Stomach smooth muscle (tissue), 2 donors: ENCODE data around the gene SH2D6.

Experiments
- H3K27ac ChIP-seq: one replicate; pipeline ENCODE4 v1.7.0; 2013; ENCODE audit warnings: mild to moderate bottlenecking, low read length, inconsistent platforms
- H3K27me3 ChIP-seq, 2 donors: one replicate each; pipeline ENCODE4 v1.7.0; 2013; ENCODE audit warnings: low read length in 2 of 2; ENCODE audit not compliant: insufficient read depth in 2 of 2, control insufficient read depth in 1 of 2
- H3K36me3 ChIP-seq, 2 donors: one replicate each; pipeline ENCODE4 v1.7.0; 2013; ENCODE audit warnings: low read length in 2 of 2; ENCODE audit not compliant: control insufficient read depth in 2 of 2, insufficient read depth in 2 of 2
- H3K4me1 ChIP-seq: one replicate; pipeline ENCODE4 v1.7.0; 2013; ENCODE audit warnings: low read length; ENCODE audit not compliant: control insufficient read depth, insufficient read depth
- H3K4me3 ChIP-seq, 2 donors: one replicate each; pipeline ENCODE4 v1.7.0; 2013; ENCODE audit warnings: low read length in 2 of 2
- H3K9ac ChIP-seq, 2 donors: one replicate each; pipeline ENCODE4 v1.7.0; 2013; ENCODE audit warnings: low read length in 2 of 2, mild to moderate bottlenecking in 1 of 2
- H3K9me3 ChIP-seq, 2 donors: one replicate each; pipeline ENCODE4 v1.7.0; 2013; ENCODE audit warnings: low read length in 2 of 2; ENCODE audit not compliant: control insufficient read depth in 2 of 2
- donor health status: healthy.
- donor health status: Pancreatic carcinoma.

The SH2D6 gene

GRCh38 chr2:85398426-85399182 lies 19.9 kb upstream of the SH2D6 start:
- Histone ChIP-seq H3K4me1 (peaks cover 42% of the 10 kb centered on the region), H3K9ac (no peak overlapping the region), H3K27me3 (no peaks in the 10 kb centered on the region), H3K36me3 (peaks cover 0 to 5% of the 10 kb centered on the region in 2 donors), H3K4me3 (no peak overlapping the region), H3K27ac (peak overlapping the region; percentile 66), H3K9me3 (no peaks in the 10 kb centered on the region)

GRCh38 chr2:85399183-85399455 lies 19.4 kb upstream of the SH2D6 start:
- H3K9me3 ChIP-seq, result no peaks in the 10 kb centered on the region
- H3K27ac ChIP-seq, result peak overlapping the region; percentile 66
- H3K36me3 ChIP-seq, result peaks cover 0 to 4% of the 10 kb centered on the region in 2 donors
- peaks cover 40% of the 10 kb centered on the region for H3K4me1 ChIP-seq
- H3K9ac ChIP-seq, result no peak overlapping the region
- H3K27me3 ChIP-seq, result no peaks in the 10 kb centered on the region
- no peak overlapping the region for H3K4me3 ChIP-seq

GRCh38 chr2:85400023-85400422 lies 18.5 kb upstream of the SH2D6 start:
- Histone ChIP-seq H3K27ac (no peak overlapping the region), H3K9me3 (no peaks in the 10 kb centered on the region), H3K36me3 (peaks cover 0 to 2% of the 10 kb centered on the region in 2 donors), H3K4me3 (no peak overlapping the region), H3K9ac (no peak overlapping the region), H3K4me1 (peaks cover 32% of the 10 kb centered on the region), H3K27me3 (no peaks in the 10 kb centered on the region)

GRCh38 chr2:85400541-85401463 lies 17.7 kb upstream of the SH2D6 start:
- H3K9me3 ChIP-seq, result no peaks in the 10 kb centered on the region
- no peaks in the 10 kb centered on the region for H3K27me3 ChIP-seq
- H3K27ac ChIP-seq, result peak overlapping the region; percentile 24
- peaks cover 29% of the 10 kb centered on the region for H3K4me1 ChIP-seq
- H3K4me3 ChIP-seq, result no peak overlapping the region
- H3K9ac ChIP-seq, result no peak overlapping the region
- peaks cover 0 to 2% of the 10 kb centered on the region in 2 donors for H3K36me3 ChIP-seq

- H3K9me3 ChIP-seq, result no peaks in the 10 kb centered on the region
- no peak overlapping the region for H3K9ac ChIP-seq
- no peaks in the 10 kb centered on the region for H3K27me3 ChIP-seq
- peaks cover 0 to 2% of the 10 kb centered on the region in 2 donors for H3K36me3 ChIP-seq
- no peak overlapping the region for H3K27ac ChIP-seq
- H3K4me3 ChIP-seq, result no peak overlapping the region
- H3K4me1 ChIP-seq, result peaks cover 24% of the 10 kb centered on the region
Measured at GRCh38 chr2:85401464-85401805, 17.1 kb upstream of the SH2D6 start.

- no peak overlapping the region for H3K4me3 ChIP-seq
- peaks cover 19% of the 10 kb centered on the region for H3K4me1 ChIP-seq
- H3K9ac ChIP-seq, result no peak overlapping the region
- no peaks in the 10 kb centered on the region for H3K27me3 ChIP-seq
- H3K27ac ChIP-seq, result no peak overlapping the region
- H3K9me3 ChIP-seq, result no peaks in the 10 kb centered on the region
- H3K36me3 ChIP-seq, result peaks cover 0 to 2% of the 10 kb centered on the region in 2 donors
Measured at GRCh38 chr2:85401844-85402243, 16.7 kb upstream of the SH2D6 start.

- H3K27ac ChIP-seq, result no peak overlapping the region
- peaks cover 23% of the 10 kb centered on the region for H3K4me1 ChIP-seq
Measured at GRCh38 chr2:85405201-85406059, 13.1 kb upstream of the SH2D6 start.

GRCh38 chr2:85409845-85410583 lies 8.5 kb upstream of the SH2D6 start, which contains the start of gene CAPG:
TSS of gene CAPG (minus strand) at chr2:85410366. CDS start at chr2:85402145, 8,221 bp downstream.
- Histone ChIP-seq H3K4me1 (peaks cover 22% of the 10 kb centered on the region), H3K27ac (no peak within 1 kb of the TSS), H3K36me3 (no peaks in the 10 kb centered on the region), H3K9ac (no peak within 1 kb of the TSS), H3K4me3 (no peak within 1 kb of the TSS), H3K9me3 (no peaks in the 10 kb centered on the region), H3K27me3 (no peaks in the 10 kb centered on the region)

More at GRCh38 chr2:85405201-85406059, 13.1 kb upstream of the SH2D6 start:
- Histone ChIP-seq H3K9me3 (no peaks in the 10 kb centered on the region), H3K9ac (no peak overlapping the region), H3K4me3 (no peak overlapping the region), H3K36me3 (peaks cover 0 to 2% of the 10 kb centered on the region in 2 donors), H3K27me3 (no peaks in the 10 kb centered on the region)

GRCh38 chr2:85410584-85411404 lies 7.7 kb upstream of the SH2D6 start:
- Histone ChIP-seq H3K36me3 (no peaks in the 10 kb centered on the region), H3K4me1 (peaks cover 22% of the 10 kb centered on the region), H3K4me3 (no peak overlapping the region), H3K9ac (no peak overlapping the region), H3K27me3 (no peaks in the 10 kb centered on the region), H3K9me3 (no peaks in the 10 kb centered on the region), H3K27ac (no peak overlapping the region)
